ENCODE measurements around the gene SDK1. TPM values are rescaled to one million over a fixed set of nuclear protein-coding genes. Genes with fewer than 3 reads are reported as not detected.

The SDK1 gene
- total RNA-seq, 3 donors from 2014 or later (not counting 1 experiment from before 2014, with no cell fraction given) = 0.05 to 0.11 TPM; not detected in 1

DNA sequence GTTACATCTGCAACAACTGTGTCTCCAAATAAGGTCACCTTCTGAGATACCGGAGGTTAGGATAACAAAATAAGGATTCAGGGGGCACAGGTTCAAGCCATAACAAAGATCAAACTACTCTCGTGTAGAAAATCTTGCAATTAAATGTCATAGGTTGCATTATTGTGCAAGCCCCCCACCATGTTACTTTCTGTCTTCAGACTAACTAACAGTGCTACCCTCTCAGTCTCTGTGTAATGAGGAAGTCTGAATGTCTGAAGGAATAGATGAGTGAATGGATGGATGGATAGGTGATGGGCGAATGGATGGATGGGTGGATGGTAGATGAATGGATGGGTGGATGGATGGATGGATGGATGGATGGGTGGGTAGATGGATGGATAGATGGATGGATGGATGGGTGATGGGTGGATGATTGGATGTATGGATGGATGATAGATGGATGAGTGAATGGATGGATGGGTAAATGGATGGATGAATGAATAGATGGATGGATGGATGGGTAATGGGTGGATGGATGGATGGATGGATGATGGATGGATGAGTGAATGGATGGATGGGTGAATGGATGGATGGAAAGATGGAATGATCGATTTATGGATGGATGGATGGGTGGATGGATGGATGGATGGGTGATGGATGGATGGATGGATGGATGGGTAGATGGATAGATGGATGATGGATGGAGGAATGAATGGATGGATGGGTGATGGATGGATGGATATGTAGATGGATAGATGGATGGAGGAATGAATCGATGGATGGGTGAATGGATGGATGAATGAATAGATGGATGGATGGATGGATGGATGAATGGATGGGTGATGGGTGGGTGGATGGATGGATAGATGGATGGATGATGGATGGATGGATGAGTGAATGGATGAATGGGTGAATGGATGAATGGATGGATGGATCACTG, 823.8 kb downstream of the SDK1 start:
- Mint-ChIP-seq H3K27me3 (ENCODE audit: low read depth in 2 of 2) (peaks cover 0 to 5% of the 10 kb centered on the region in 2 donors), H3K4me3 (no peak overlapping the region), H3K36me3 (peaks cover 13% of the 10 kb centered on the region), H3K9me3 (peaks cover 6 to 14% of the 10 kb centered on the region in 2 donors), H3K27ac (no peak overlapping the region), H3K4me1 (peaks cover 7 to 18% of the 10 kb centered on the region in 2 donors)
- intact Hi-C loops (cut with micrococcal nuclease) = no loop called here
- no peaks in the 10 kb centered on the region for H3K36me3 ChIP-seq (ENCODE audit: control insufficient read depth, insufficient read depth, low read length)
- H3K4me1 ChIP-seq (ENCODE audit: control insufficient read depth, insufficient read depth, low read length) = peaks cover 6% of the 10 kb centered on the region
- H3K27ac ChIP-seq (ENCODE audit: low read length) = no peak overlapping the region
- WGBS (ENCODE audit: insufficient coverage) = 91% methylated on average over 5 of the region's 5 CpGs
- ATAC-seq (no peak), DNase-seq (no peak)
- H3K27me3 ChIP-seq (ENCODE audit: control insufficient read depth, insufficient read depth, low read length) = no peaks in the 10 kb centered on the region
- H3K9me3 ChIP-seq (ENCODE audit: control insufficient read depth, insufficient read depth, low read length) = peaks cover 6% of the 10 kb centered on the region
- TF ChIP-seq, protein P1, sequence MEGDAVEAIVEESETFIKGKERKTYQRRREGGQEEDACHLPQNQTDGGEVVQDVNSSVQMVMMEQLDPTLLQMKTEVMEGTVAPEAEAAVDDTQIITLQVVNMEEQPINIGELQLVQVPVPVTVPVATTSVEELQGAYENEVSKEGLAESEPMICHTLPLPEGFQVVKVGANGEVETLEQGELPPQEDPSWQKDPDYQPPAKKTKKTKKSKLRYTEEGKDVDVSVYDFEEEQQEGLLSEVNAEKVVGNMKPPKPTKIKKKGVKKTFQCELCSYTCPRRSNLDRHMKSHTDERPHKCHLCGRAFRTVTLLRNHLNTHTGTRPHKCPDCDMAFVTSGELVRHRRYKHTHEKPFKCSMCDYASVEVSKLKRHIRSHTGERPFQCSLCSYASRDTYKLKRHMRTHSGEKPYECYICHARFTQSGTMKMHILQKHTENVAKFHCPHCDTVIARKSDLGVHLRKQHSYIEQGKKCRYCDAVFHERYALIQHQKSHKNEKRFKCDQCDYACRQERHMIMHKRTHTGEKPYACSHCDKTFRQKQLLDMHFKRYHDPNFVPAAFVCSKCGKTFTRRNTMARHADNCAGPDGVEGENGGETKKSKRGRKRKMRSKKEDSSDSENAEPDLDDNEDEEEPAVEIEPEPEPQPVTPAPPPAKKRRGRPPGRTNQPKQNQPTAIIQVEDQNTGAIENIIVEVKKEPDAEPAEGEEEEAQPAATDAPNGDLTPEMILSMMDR (IDR thresholded peaks at IDR 0.05) = no peak
- H3K4me3 ChIP-seq (ENCODE audit: low read length) = no peak overlapping the region

DNA sequence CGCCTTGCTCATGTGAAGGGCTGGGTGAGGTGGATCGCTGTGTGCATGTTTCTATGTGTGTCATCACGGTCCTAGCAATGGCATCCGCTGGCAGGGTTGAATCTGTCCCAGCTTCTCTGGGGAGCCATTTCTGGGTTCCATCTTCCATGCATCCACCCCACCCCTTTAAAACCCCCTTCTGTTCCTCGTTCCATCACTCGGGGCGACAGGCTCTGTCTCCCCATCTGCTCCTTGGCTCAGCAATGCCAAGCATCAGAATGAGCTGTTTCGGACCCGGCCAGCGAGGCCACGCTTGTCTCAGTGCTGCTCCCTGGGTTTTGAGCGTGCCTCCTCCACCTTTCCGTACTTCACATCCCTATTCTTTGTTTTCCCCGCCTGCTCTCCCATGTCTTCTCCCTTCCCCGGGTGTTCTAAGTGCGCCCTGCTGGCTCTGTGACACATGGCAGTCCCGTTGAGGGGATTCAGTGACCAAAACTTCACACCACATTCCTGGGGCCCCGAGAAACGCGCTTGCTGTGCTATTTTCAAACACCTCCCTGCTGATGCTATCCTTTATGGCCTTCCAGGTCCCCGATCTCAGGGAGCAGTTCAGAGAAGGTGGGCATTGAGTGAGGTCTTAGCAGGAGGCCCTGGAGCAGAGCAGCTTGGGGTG, 827.0 kb downstream of the SDK1 start:
- DNase-seq (no peak), ATAC-seq (no peak)
- Histone ChIP-seq H3K9me3 (ENCODE audit: control insufficient read depth, insufficient read depth, low read length) (no peaks in the 10 kb centered on the region), H3K4me1 (ENCODE audit: control insufficient read depth, insufficient read depth, low read length) (peaks cover 6% of the 10 kb centered on the region), H3K27ac (ENCODE audit: low read length) (no peak overlapping the region), H3K4me3 (ENCODE audit: low read length) (no peak overlapping the region), H3K27me3 (ENCODE audit: control insufficient read depth, insufficient read depth, low read length) (no peaks in the 10 kb centered on the region), H3K36me3 (ENCODE audit: control insufficient read depth, insufficient read depth, low read length) (no peaks in the 10 kb centered on the region)
- intact Hi-C loops (cut with micrococcal nuclease) = no loop called here
- TF ChIP-seq, protein P1 (IDR thresholded peaks at IDR 0.05) = no peak
- Mint-ChIP-seq H3K27me3 (ENCODE audit: low read depth in 2 of 2) (peaks cover 0 to 5% of the 10 kb centered on the region in 2 donors), H3K4me1 (peaks cover 7 to 18% of the 10 kb centered on the region in 2 donors), H3K9me3 (peaks cover 0 to 9% of the 10 kb centered on the region in 2 donors), H3K4me3 (no peak overlapping the region), H3K36me3 (no peaks in the 10 kb centered on the region), H3K27ac (no peak overlapping the region)
- WGBS (ENCODE audit: insufficient coverage) = 88% methylated on average over 21 of the region's 21 CpGs

DNA sequence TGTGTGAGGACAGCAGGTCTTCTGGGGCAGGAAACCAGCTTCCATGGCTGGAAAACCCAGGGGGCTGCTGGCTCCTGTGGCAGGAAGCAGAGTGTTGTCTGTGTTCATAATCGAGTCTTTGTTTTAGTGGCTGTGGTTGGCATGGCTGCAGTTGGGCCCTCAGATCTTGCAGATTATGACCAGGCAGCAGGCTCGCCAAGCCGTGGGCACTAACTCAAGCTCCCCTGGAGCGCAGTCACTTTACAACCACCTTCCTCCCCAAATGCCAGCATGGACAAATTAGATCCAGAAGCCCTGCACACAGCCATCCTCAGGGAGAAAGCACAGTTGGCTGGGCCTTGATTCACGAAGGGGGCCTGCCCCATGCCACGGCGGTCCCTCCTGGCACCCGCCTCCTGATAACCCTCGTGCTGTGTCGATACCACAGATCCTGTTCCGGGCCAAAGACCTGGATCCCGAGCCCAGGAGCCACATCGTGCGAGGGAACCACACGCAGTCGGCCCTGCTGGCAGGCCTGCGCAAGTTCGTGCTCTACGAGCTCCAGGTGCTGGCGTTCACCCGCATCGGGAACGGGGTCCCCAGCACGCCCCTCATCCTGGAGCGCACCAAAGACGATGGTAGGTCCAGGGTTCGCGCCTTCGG, 828.5 kb downstream of the SDK1 start:
- ATAC-seq = no peak
- DNase-seq = no peak

More for the DNA sequence above, 828.5 kb downstream of the SDK1 start:
- H3K27me3 ChIP-seq (ENCODE audit: control insufficient read depth, insufficient read depth, low read length) = no peaks in the 10 kb centered on the region
- H3K9me3 Mint-ChIP-seq = peaks cover 0 to 8% of the 10 kb centered on the region in 2 donors
- no peaks in the 10 kb centered on the region for H3K4me1 ChIP-seq (ENCODE audit: control insufficient read depth, insufficient read depth, low read length)
- no peak overlapping the region for H3K27ac ChIP-seq (ENCODE audit: low read length)
- H3K4me3 ChIP-seq (ENCODE audit: low read length) = no peak overlapping the region
- intact Hi-C loops (cut with micrococcal nuclease) = no loop called here
- no peak overlapping the region for H3K27ac Mint-ChIP-seq
- H3K4me3 Mint-ChIP-seq = no peak overlapping the region
- WGBS (ENCODE audit: insufficient coverage) = 85% methylated on average over 29 of the region's 29 CpGs
- TF ChIP-seq, protein P1 (IDR thresholded peaks at IDR 0.05) = no peak
- peaks cover 0 to 5% of the 10 kb centered on the region in 2 donors for H3K27me3 Mint-ChIP-seq (ENCODE audit: low read depth in 2 of 2)
- peaks cover under 1 to 13% of the 10 kb centered on the region in 2 donors for H3K4me1 Mint-ChIP-seq
- H3K9me3 ChIP-seq (ENCODE audit: control insufficient read depth, insufficient read depth, low read length) = no peaks in the 10 kb centered on the region
- no peaks in the 10 kb centered on the region for H3K36me3 ChIP-seq (ENCODE audit: control insufficient read depth, insufficient read depth, low read length)
- no peaks in the 10 kb centered on the region for H3K36me3 Mint-ChIP-seq
